PFSK-1 (cell line): ENCODE data around the gene NARF.

Source experiments
- FOXP2 ChIP-seq: optimal IDR thresholded peaks from 2 replicates; pipeline ENCODE3; 2011; ENCODE audit warnings: borderline replicate concordance, control low read depth, inconsistent platforms; ENCODE audit not compliant: insufficient read depth; ENCODE audit errors: extremely low read length, extremely low read depth
- POLR2AphosphoS5 ChIP-seq: IDR thresholded peaks from 2 replicates; pipeline ENCODE4 v1.6.1; 2012; ENCODE audit warnings: low read depth, mild to moderate bottlenecking, control low read depth, low read length, moderate library complexity
- SIN3A ChIP-seq: IDR thresholded peaks from 2 replicates; pipeline ENCODE4 v1.6.1; 2012; ENCODE audit warnings: mild to moderate bottlenecking, low read length, moderate library complexity, borderline replicate concordance; ENCODE audit not compliant: insufficient read depth
- TAF1 ChIP-seq: IDR thresholded peaks from 2 replicates; pipeline ENCODE4 v1.6.1; 2012; ENCODE audit warnings: low read length, control low read depth, borderline replicate concordance; ENCODE audit not compliant: insufficient read depth
- TF ChIP-seq, protein P1 (sequence below), 2 experiments: IDR thresholded peaks; 2 replicates each; pipeline versions ENCODE4 v1.6.1 to v1.8.0; 2011 to 2012; ENCODE audit warnings: low read depth in 2 of 2, low read length in 2 of 2, control low read depth in 1 of 2, inconsistent platforms in 1 of 2, mild to moderate bottlenecking in 1 of 2, moderate library complexity in 1 of 2; ENCODE audit not compliant: insufficient read depth in 1 of 2

Gene NARF

DNA sequence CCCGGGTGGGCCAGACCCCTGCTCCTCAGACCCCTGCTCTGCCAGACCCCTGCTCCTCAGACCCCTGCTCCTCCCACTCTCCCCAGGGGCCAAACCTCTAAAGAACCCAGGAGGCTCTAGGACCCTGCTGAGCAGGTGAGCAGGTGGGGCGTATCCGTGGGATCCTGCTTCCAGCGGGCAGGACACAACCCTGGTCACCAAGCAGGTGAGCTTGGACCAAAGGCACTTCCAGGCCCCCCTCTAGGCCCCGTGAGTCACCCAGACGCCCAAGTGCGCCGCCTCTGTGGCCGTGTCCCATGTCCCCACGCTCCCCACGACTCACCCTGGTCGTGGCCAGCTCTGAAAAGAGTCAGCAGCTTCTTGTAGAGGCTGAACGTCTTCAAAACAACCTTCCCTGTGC, 13.0 kb upstream of the NARF start:
- TF ChIP-seq POLR2AphosphoS5 (no peak), SIN3A (no peak), FOXP2 (no peak), TAF1 (no peak)
- TF ChIP-seq, protein P1, sequence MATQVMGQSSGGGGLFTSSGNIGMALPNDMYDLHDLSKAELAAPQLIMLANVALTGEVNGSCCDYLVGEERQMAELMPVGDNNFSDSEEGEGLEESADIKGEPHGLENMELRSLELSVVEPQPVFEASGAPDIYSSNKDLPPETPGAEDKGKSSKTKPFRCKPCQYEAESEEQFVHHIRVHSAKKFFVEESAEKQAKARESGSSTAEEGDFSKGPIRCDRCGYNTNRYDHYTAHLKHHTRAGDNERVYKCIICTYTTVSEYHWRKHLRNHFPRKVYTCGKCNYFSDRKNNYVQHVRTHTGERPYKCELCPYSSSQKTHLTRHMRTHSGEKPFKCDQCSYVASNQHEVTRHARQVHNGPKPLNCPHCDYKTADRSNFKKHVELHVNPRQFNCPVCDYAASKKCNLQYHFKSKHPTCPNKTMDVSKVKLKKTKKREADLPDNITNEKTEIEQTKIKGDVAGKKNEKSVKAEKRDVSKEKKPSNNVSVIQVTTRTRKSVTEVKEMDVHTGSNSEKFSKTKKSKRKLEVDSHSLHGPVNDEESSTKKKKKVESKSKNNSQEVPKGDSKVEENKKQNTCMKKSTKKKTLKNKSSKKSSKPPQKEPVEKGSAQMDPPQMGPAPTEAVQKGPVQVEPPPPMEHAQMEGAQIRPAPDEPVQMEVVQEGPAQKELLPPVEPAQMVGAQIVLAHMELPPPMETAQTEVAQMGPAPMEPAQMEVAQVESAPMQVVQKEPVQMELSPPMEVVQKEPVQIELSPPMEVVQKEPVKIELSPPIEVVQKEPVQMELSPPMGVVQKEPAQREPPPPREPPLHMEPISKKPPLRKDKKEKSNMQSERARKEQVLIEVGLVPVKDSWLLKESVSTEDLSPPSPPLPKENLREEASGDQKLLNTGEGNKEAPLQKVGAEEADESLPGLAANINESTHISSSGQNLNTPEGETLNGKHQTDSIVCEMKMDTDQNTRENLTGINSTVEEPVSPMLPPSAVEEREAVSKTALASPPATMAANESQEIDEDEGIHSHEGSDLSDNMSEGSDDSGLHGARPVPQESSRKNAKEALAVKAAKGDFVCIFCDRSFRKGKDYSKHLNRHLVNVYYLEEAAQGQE (IDR thresholded peaks at IDR 0.05; ENCODE audit: insufficient read depth in 1 of 2, low read depth in 2 of 2, low read length in 2 of 2), result no peak

GRCh38 chr17:82446124-82446523, 12.4 kb upstream of the NARF start:
- no peak for TF ChIP-seq SIN3A
- no peak for TF ChIP-seq FOXP2
- TF ChIP-seq TAF1, result no peak
- no peak for TF ChIP-seq POLR2AphosphoS5
- TF ChIP-seq, protein P1 (IDR thresholded peaks at IDR 0.05; ENCODE audit: insufficient read depth in 1 of 2, low read depth in 2 of 2, low read length in 2 of 2), result no peak

GRCh38 chr17:82446649-82447048, 11.9 kb upstream of the NARF start:
- TF ChIP-seq TAF1 (no peak), FOXP2 (no peak), POLR2AphosphoS5 (no peak), SIN3A (no peak)

DNA sequence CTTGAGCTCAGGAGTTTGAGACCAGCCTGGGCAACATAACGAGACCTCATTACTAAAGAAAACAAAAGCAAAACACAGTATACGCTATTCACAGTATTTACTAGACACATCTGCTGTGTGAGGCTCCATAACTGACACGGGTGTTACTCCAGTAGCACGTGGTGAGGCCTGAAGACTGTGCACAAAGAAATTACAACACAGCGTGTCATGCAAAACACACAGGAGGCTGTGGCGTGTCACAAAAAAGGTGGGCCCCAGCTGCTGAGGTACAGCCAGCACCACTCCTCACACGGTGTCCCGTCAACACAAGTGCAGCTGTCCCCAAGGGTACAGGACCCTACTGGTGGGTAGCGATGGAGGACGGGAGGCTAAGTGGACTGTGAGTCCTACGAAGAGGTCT, 10.7 kb upstream of the NARF start:
- TF ChIP-seq, protein P1 (IDR thresholded peaks at IDR 0.05; ENCODE audit: insufficient read depth in 1 of 2, low read depth in 2 of 2, low read length in 2 of 2), result no peak
- TF ChIP-seq POLR2AphosphoS5 (no peak), SIN3A (no peak), TAF1 (no peak), FOXP2 (no peak)

- TF ChIP-seq TAF1 (no peak), SIN3A (no peak), FOXP2 (no peak), POLR2AphosphoS5 (no peak)
- TF ChIP-seq, protein P1 (IDR thresholded peaks at IDR 0.05; ENCODE audit: insufficient read depth in 1 of 2, low read depth in 2 of 2, low read length in 2 of 2), result no peak
Observed at GRCh38 chr17:82449131-82449882, 9.2 kb upstream of the NARF start.
